HG02884 (cell line): Measurements from ENCODE around the gene HS6ST1.

Experiments used
- ATAC-seq: cut with Tn5 transposase; IDR thresholded peaks from one replicate; pipeline ENCODE4 v1.9.1; 2021; ENCODE audit warnings: mild to moderate bottlenecking, moderate library complexity; ENCODE audit not compliant: unreplicated experiment

Gene HS6ST1

GRCh38 chr2:128250229-128251025 lies 68.2 kb downstream of the HS6ST1 start:
- no peak for ATAC-seq

DNA sequence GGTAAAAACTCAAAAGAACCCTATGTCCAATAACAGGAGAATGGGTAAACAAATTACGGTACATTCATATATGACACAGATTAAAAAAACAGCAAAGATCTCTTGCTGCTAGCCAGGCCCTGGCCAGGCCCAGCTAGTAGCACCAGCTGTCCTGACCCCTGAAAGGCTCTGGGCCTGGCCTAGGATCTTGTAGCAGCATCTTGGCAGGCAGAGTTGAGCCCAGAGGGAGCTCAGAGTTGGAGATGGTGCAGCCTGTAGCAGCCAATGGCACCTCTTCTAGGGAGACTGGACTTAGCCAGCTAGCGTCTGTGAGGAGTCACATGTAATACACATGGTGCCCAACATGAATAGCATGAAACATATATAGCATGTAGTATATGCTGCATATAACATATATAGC lies 69.1 kb downstream of the HS6ST1 start:
- no peak for ATAC-seq

- no peak for ATAC-seq
Measured at GRCh38 chr2:128245813-128246212, 72.9 kb downstream of the HS6ST1 start.

DNA sequence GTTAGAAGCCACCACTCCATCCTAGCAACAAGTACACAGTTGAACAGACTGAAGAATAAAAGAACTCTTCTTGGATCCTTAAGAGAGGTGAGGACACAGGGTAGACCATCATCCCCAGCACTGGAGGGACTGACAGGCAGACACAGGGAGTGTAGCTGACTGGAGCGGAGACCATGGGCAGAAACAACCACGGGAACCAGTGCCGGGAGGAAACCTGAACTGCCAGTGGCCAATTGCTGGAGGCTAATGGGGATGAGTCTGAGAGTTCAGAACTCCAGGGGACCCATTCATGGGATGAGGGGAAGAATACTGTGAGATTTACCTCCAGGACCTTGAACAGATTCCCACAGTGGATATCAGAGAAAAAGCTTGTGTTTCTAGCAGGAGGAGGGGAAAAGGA lies 76.8 kb downstream of the HS6ST1 start:
- ATAC-seq: no peak

GRCh38 chr2:128237911-128238697 lies 80.6 kb downstream of the HS6ST1 start:
- ATAC-seq: no peak

- no peak for ATAC-seq
Measured at GRCh38 chr2:128237081-128237534, 81.6 kb downstream of the HS6ST1 start.

DNA sequence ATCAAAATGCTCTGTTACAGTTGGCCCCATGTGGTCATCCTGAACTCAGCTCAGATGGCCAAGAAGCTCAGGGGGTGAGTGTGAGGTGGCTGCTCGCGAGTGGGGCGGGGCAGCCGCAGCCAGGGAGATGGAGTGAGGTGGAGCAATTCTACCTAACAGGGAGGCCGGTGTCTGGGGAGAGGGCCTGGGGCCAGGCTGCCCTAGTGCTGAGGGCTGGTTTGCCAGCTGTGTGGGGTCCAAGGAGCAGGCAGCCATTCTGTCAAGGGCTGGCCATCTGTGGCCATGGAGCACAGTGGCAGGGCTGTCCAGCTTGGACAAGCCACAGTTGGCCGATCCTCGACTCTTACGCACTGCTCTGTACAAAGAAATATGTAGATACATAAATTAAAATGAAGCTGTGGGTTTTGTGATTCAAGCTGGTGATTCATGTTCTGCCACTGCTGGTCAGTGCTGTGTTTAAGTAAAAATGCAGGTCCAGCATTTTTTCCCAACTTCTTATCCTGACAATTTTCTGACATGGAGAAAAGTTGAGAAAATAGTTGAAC lies 82.1 kb downstream of the HS6ST1 start:
- ATAC-seq: no peak

DNA sequence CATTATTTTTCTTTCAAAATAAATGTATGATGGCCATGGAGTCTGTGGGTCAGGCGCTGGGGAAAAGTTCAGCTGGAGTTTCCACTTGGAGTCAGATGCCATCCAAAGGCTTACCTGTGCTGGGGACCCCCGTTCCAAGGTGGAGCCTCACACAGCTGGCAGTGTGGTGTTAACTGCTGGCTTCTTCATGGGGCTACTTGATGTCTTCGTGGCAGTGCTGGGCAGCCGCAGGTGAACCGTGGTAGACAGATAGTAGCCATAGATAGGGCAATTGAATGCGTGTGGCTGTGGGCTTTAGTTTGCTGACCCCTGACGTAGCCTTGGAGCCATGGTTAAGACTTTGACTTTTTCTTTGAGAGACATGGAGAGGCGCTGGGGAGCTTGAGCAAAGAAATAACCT lies 83.1 kb downstream of the HS6ST1 start:
- no peak for ATAC-seq

- ATAC-seq: no peak
Measured at GRCh38 chr2:128234613-128235012, 84.1 kb downstream of the HS6ST1 start.

- no peak for ATAC-seq
Measured at GRCh38 chr2:128233790-128234395, 84.8 kb downstream of the HS6ST1 start.

GRCh38 chr2:128232965-128233789 lies 85.5 kb downstream of the HS6ST1 start:
- peak; percentile 95 for ATAC-seq

- no peak for ATAC-seq
Measured at GRCh38 chr2:128228894-128229293, 89.8 kb downstream of the HS6ST1 start.

- no peak for ATAC-seq
Measured at GRCh38 chr2:128227862-128228261, 90.8 kb downstream of the HS6ST1 start.

DNA sequence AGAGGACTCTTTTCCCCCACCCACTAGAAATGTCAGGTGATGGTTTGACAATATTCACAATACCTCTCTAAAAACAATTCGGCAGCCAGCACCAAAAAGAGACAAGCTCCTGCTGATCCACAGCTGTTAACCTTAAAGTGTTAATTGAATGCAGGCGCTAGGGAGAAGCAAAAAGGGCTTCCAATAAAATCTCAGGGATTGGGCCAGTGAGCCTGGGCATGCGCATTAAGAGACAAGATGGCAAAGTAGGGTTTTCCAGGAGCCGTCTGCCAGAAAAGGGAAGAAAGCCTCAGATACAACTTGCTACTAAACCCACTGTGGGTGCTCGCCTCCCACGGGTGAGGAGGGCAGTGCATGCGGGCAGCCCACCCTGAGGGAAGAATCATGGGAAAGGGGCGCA lies 98.8 kb downstream of the HS6ST1 start:
- no peak for ATAC-seq

GRCh38 chr2:128217671-128218070 lies 101.0 kb downstream of the HS6ST1 start:
- ATAC-seq: no peak

- no peak for ATAC-seq
Measured at GRCh38 chr2:128215897-128216642, 102.6 kb downstream of the HS6ST1 start.
